ENCODE measurements around the gene ADRA1B. TPM values are rescaled to one million over a fixed set of nuclear protein-coding genes. Genes with fewer than 3 reads are reported as not detected.

Gene ADRA1B
- total RNA-seq, 4 donors from 2014 or later = 0.30 to 2.0 (median 2.0) TPM; not detected in 1

GRCh38 chr5:159972538-159973362 is 56.5 kb downstream of the ADRA1B start:
- WGBS, 2 donors = 44 to 57% methylated on average over 31 to 46 of the region's 50 CpGs
- TF ChIP-seq, protein P1, sequence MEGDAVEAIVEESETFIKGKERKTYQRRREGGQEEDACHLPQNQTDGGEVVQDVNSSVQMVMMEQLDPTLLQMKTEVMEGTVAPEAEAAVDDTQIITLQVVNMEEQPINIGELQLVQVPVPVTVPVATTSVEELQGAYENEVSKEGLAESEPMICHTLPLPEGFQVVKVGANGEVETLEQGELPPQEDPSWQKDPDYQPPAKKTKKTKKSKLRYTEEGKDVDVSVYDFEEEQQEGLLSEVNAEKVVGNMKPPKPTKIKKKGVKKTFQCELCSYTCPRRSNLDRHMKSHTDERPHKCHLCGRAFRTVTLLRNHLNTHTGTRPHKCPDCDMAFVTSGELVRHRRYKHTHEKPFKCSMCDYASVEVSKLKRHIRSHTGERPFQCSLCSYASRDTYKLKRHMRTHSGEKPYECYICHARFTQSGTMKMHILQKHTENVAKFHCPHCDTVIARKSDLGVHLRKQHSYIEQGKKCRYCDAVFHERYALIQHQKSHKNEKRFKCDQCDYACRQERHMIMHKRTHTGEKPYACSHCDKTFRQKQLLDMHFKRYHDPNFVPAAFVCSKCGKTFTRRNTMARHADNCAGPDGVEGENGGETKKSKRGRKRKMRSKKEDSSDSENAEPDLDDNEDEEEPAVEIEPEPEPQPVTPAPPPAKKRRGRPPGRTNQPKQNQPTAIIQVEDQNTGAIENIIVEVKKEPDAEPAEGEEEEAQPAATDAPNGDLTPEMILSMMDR (IDR thresholded peaks at IDR 0.05) = no peak
- no peak for TF ChIP-seq POLR2A (IDR thresholded peaks at IDR 0.05)
- intact Hi-C loops (cut with DNase I; ENCODE audit: low total_unique reads) = no loop called here
- no peak overlapping the region for H3K4me3 ChIP-seq (ENCODE audit: low read depth, poor library complexity, severe bottlenecking)
- peak in 1 of 2 donors; percentile 80 for DNase-seq (ENCODE audit: low spot score in 2 of 2)

GRCh38 chr5:159975462-159976019 is 59.3 kb downstream of the ADRA1B start:
- WGBS, 2 donors = 52 to 83% methylated on average over 2 of the region's 2 CpGs
- intact Hi-C loops (cut with DNase I; ENCODE audit: low total_unique reads) = no loop called here
- DNase-seq (ENCODE audit: low spot score in 2 of 2) = no peak
- TF ChIP-seq, protein P1 (IDR thresholded peaks at IDR 0.05) = no peak
- TF ChIP-seq POLR2A (IDR thresholded peaks at IDR 0.05) = no peak
- no peak overlapping the region for H3K4me3 ChIP-seq (ENCODE audit: low read depth, poor library complexity, severe bottlenecking)

DNA sequence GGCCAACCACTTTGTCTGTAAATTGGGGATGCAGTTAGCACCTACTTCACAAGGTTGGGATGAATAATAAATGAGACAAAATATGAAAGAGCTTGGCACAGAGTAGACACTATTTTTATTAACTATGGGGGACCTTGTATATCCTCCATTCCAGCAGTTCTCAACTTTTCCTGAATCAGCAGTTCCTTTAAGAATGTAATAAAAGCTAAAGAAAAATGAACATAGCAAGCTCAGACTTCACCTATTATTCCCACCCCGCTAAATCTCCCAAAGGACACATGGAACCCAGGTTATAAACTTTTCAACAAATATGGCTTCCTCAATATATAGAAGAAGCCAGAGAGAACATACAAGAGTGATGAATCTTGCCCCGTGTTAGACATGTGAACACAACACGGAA is 60.6 kb downstream of the ADRA1B start:
- no peak for DNase-seq (ENCODE audit: low spot score in 2 of 2)
- H3K4me3 ChIP-seq (ENCODE audit: low read depth, poor library complexity, severe bottlenecking) = no peak overlapping the region
- intact Hi-C loops (cut with DNase I; ENCODE audit: low total_unique reads) = no loop called here
- WGBS, 2 donors = 94 to 95% methylated on average over 3 of the region's 3 CpGs
- no peak for TF ChIP-seq POLR2A (IDR thresholded peaks at IDR 0.05)
- TF ChIP-seq, protein P1 (IDR thresholded peaks at IDR 0.05) = no peak

DNA sequence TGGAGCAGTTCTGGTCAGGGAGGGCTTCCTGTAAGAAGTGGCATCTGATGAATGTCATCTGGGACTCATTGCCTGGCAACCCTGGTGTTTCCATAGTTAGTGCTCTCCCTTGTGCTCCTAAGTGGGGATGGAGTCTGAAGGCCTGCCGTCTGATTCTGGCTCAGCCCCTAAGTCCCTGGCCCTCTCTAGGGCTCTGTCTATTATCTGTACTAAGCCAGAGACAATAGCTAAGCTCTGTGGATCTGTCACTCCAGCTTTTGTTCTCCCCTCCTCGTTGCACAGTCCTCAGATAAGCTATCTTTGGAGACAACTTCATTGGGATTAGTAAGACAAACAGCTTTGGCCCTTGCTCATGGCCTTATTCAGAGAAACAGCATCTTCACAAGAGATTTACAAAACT is 62.1 kb downstream of the ADRA1B start:
- no peak overlapping the region for H3K4me3 ChIP-seq (ENCODE audit: low read depth, poor library complexity, severe bottlenecking)
- TF ChIP-seq POLR2A (IDR thresholded peaks at IDR 0.05) = no peak
- TF ChIP-seq, protein P1 (IDR thresholded peaks at IDR 0.05) = no peak
- WGBS, 2 donors = 41 to 48% methylated on average over 2 of the region's 2 CpGs
- intact Hi-C loops (cut with DNase I; ENCODE audit: low total_unique reads) = no loop called here
- DNase-seq (ENCODE audit: low spot score in 2 of 2) = no peak

GRCh38 chr5:159982421-159983173 is 66.3 kb downstream of the ADRA1B start:
- intact Hi-C loops (cut with DNase I; ENCODE audit: low total_unique reads) = loop anchor here (10.0 kb wide), 1 partner anchor 538 kb away; no protein-coding TSS in a partner anchor
- DNase-seq (ENCODE audit: low spot score in 2 of 2) = peak in 1 of 2 donors; percentile 20
- TF ChIP-seq, protein P1 (IDR thresholded peaks at IDR 0.05) = no peak
- TF ChIP-seq POLR2A (IDR thresholded peaks at IDR 0.05) = no peak
- H3K4me3 ChIP-seq (ENCODE audit: low read depth, poor library complexity, severe bottlenecking) = no peak overlapping the region
- WGBS, 2 donors = 58 to 59% methylated on average over 8 of the region's 8 CpGs

Measured in lower leg skin (tissue), 4 donors.